SK-N-MC (cell line): ENCODE data around the gene LRRN2.

Source experiments
- DNase-seq: peaks from one replicate; pipeline ENCODE4 v3.0.0-alpha.2; 2011; ENCODE audit warnings: low read depth, low spot score
- H3K27ac ChIP-seq: fragments of 200-600 bp; sonication (generic); 2 replicates; pipeline ENCODE4 v1.5.1; 2016; ENCODE audit warnings: mixed run types
- H3K36me3 ChIP-seq: fragments of 200-600 bp; sonication (generic); 2 replicates; pipeline ENCODE4 v1.6.1; 2017; ENCODE audit warnings: antibody characterized with exemption, low read length, mixed read lengths; ENCODE audit not compliant: insufficient read depth
- H3K4me3 ChIP-seq: fragments of 200-600 bp; sonication (generic); 2 replicates; pipeline ENCODE4 v1.5.1; 2016
- H3K9ac ChIP-seq: fragments of 200-600 bp; sonication (generic); 2 replicates; pipeline ENCODE4 v1.8.0; 2017; ENCODE audit warnings: mixed run types, mixed read lengths; ENCODE audit not compliant: insufficient read length
- H3K9me3 ChIP-seq: fragments of 200-600 bp; sonication (generic); 2 replicates; pipeline ENCODE4 v1.6.1; 2017; ENCODE audit warnings: low read depth, mild to moderate bottlenecking, antibody characterized with exemption, low read length, moderate library complexity, mixed read lengths
- EZH2 ChIP-seq: fragments of 200-600 bp; sonication (generic); IDR thresholded peaks from one replicate; pipeline ENCODE4 v1.6.1; 2017; ENCODE audit warnings: antibody characterized with exemption
- FOXP2 ChIP-seq: optimal IDR thresholded peaks from 2 replicates; pipeline ENCODE3; 2011; ENCODE audit warnings: mild to moderate bottlenecking, moderate library complexity; ENCODE audit not compliant: insufficient read depth; ENCODE audit errors: extremely low read length, control extremely low read depth
- POLR2AphosphoS5 ChIP-seq: IDR thresholded peaks from 2 replicates; pipeline ENCODE4 v1.6.1; 2012; ENCODE audit warnings: mild to moderate bottlenecking, low read depth, low read length, borderline replicate concordance

The LRRN2 gene

GRCh38 chr1:204676043-204676442 lies 9.5 kb downstream of the LRRN2 start:
- TF ChIP-seq POLR2AphosphoS5 = no peak
- no peak for TF ChIP-seq FOXP2
- TF ChIP-seq EZH2 = no peak
- no peak overlapping the region for H3K9ac ChIP-seq
- H3K36me3 ChIP-seq = no peaks in the 10 kb centered on the region
- DNase-seq = no peak
- H3K4me3 ChIP-seq = no peak overlapping the region
- no peak overlapping the region for H3K27ac ChIP-seq
- no peaks in the 10 kb centered on the region for H3K9me3 ChIP-seq

DNA sequence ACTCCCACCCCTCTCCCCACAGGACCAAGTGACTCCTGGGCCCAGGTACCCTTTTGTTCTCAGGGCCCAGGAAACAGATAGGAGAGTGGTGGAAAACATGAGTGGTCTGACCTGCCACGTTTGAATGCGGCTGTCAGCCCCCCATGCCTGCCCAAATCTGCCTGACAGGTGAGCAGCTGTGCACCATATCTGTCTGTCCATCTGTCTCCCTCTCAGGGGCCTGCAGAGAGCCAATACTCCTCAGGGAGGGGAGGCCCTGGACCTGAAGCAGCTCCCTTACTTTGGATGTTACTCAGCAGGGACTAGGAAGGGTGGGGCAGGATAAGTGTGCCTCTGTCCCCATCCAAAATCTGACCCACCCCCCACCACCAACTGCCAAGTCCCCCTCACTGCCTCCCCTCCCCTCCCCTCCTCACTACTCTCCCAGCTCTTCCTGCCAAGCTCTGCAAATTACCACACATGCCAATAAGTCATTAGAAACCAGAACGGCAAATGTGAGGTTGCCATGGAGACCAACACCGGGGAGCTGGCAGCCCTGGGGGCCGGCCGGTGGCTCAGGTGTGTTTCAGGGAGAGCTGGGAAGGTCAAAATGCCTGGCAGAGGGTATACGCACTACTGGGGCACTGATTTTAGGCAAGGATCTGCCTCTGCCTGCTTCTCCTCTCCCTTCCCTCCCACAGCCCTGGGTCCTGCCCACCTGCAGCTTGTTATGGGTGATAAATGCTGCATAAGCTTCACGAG lies 11.5 kb downstream of the LRRN2 start:
- no peak overlapping the region for H3K4me3 ChIP-seq
- no peak overlapping the region for H3K9ac ChIP-seq
- DNase-seq = no peak
- no peak overlapping the region for H3K27ac ChIP-seq
- no peaks in the 10 kb centered on the region for H3K9me3 ChIP-seq
- H3K36me3 ChIP-seq = no peaks in the 10 kb centered on the region
- no peak for TF ChIP-seq POLR2AphosphoS5
- TF ChIP-seq FOXP2 = no peak
- no peak for TF ChIP-seq EZH2

DNA sequence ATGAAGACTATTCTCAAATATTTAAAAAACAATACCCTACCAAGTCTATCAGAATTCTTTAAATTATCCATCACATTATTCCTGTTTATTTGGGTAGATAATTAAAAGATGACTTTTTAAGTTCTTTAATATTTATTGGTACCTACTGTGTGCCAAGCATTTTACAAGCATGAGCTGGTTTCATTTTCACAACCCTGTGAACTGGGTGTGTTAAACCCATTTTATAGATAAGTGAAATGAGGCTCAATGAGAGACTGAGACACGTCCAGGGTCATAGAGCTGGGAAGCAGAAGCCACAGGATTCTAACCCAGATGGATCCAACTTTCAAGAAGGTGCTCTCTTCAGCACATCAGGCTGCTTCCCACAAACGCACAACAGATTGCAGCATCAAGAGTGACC lies 12.3 kb downstream of the LRRN2 start:
- no peak for DNase-seq
- Histone ChIP-seq H3K4me3 (no peak overlapping the region), H3K27ac (no peak overlapping the region), H3K9ac (no peak overlapping the region), H3K36me3 (no peaks in the 10 kb centered on the region), H3K9me3 (no peaks in the 10 kb centered on the region)
- TF ChIP-seq FOXP2 (no peak), POLR2AphosphoS5 (no peak), EZH2 (no peak)

DNA sequence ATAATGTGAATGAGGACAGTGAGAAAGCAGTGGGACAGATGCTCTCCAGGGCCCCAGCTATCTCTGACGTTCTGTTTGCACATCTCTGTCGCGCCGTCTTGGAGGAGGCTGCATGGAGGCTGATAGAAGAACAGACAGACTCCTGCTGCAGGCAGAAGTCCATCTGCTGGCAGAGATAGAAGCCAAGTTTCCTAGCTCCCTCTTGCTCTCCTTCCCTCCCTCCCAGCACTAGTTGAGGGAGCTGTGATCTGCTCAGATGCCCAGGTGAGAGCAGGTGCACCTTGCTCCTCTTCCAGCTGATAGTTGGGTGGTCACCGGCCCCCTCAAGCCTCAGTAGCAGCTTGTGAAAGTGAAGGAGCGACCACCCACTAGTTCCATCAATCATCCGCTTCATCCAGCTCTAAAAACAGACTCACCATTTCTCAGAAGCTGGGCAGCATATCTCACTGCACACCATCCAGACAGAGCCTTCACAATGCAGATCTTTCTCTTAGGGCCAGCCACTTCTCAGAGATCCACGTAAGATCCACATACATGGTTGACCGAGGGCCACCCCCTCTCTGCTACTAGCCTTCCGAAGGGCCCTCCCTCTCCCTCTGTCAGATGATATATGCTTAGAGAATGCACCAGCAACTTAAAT lies 12.9 kb downstream of the LRRN2 start:
- DNase-seq = no peak
- TF ChIP-seq EZH2 (no peak), FOXP2 (no peak), POLR2AphosphoS5 (no peak)

DNA sequence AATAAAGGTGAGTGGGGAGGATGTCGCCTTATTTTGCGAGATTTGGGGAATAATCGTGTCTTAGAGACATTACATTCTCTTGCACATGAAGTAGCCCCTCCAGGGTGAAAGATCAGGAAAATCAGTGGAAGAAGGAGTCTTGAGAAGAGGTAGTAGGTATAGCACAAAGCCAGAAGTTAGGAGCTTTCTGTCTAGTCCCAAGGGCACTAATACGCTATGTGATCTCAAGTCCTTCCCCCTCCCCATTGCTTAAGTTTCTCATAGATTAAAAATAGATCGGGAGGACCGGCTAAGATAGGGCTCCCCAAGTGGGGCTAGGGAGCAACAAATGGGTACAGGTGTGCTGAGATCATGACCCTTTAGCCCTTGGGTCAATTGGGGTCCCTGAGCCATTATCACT lies 13.5 kb downstream of the LRRN2 start:
- Histone ChIP-seq H3K36me3 (no peaks in the 10 kb centered on the region), H3K9ac (no peak overlapping the region), H3K4me3 (no peak overlapping the region), H3K9me3 (no peaks in the 10 kb centered on the region), H3K27ac (no peak overlapping the region)
- DNase-seq = no peak
- no peak for TF ChIP-seq FOXP2
- no peak for TF ChIP-seq POLR2AphosphoS5
- TF ChIP-seq EZH2 = no peak

More for the DNA sequence above, 12.9 kb downstream of the LRRN2 start:
- no peaks in the 10 kb centered on the region for H3K36me3 ChIP-seq
- no peak overlapping the region for H3K9ac ChIP-seq
- no peak overlapping the region for H3K27ac ChIP-seq
- no peak overlapping the region for H3K4me3 ChIP-seq
- no peaks in the 10 kb centered on the region for H3K9me3 ChIP-seq

DNA sequence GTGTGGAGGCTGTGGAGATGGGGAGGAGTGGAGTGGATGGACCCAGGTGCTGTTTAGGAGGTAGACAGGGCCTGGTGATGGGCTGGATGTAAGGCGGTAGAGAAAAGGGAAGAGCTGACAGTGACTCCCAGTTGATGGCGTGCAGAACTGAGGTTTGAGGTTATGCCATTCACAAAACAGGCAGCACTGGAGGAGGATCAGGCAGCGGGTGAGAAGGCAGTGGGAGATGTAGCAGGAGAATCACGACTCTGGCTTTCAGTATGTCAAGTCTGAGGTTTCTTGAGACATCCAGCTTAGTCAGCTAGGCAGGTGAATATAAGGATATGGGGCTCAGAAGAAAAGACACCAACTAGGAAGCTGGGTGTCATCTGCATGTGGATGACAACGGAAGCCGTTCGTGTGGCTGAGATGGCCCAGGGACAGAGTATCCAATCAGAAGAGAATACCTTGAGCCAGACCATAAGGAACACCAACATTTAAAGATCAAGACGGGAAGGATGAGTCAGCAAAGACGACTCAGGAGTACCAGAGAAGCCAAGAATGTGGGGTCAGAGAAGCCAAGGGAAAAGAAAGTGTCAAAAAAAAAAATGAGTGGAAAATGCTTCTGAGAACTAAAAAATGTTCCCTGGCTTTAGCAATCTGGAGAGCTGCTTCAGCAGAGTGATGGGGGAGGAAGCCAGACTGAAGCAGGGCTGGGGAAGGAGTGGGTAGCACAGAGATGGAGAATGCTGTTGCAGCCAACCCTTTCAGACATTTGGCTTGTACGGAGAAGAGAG lies 15.2 kb downstream of the LRRN2 start:
- TF ChIP-seq EZH2 = no peak
- no peak for TF ChIP-seq FOXP2
- no peak for TF ChIP-seq POLR2AphosphoS5
- Histone ChIP-seq H3K4me3 (no peak overlapping the region), H3K9me3 (no peaks in the 10 kb centered on the region), H3K36me3 (no peaks in the 10 kb centered on the region), H3K9ac (no peak overlapping the region), H3K27ac (no peak overlapping the region)
- DNase-seq = no peak

DNA sequence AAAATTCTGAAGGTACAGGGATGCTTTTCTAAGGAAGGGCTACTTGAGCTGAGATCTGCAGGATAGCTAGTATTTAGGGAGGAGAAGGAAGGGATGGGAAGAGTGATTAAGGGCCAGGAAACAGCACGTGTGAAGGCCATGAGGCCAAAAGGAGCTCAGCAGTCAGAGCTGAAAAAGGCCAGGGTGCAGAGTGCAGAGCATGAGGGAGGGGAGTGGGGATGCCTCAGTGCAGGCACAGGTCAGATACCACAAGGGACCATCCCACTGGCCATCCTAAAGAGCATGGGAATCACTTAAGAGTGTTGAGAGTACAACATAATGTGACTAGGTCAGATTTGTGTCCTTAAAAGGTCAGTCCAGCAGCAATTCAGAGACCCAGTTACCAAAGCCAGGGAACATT lies 16.0 kb downstream of the LRRN2 start:
- Histone ChIP-seq H3K9ac (no peak overlapping the region), H3K36me3 (no peaks in the 10 kb centered on the region), H3K27ac (no peak overlapping the region), H3K4me3 (no peak overlapping the region), H3K9me3 (no peaks in the 10 kb centered on the region)
- TF ChIP-seq FOXP2 (no peak), POLR2AphosphoS5 (no peak), EZH2 (no peak)
- no peak for DNase-seq

DNA sequence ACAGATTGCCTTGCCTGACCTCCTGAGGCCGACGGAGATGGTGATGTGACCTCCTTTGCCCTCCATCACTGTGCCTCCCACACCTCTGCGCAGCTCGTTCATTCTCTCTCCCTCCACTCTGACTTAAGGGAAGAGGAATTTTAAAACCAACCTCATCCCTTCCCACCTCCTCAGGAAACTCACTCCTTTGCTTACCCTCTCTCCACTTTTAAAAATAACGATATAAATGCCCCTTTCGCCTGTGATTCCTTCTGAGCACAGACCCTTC lies 21.2 kb downstream of the LRRN2 start:
- no peak overlapping the region for H3K27ac ChIP-seq
- H3K36me3 ChIP-seq = no peaks in the 10 kb centered on the region
- no peak for DNase-seq
- TF ChIP-seq FOXP2 = no peak
- TF ChIP-seq POLR2AphosphoS5 = no peak
- TF ChIP-seq EZH2 = no peak
- no peak overlapping the region for H3K4me3 ChIP-seq
- no peak overlapping the region for H3K9ac ChIP-seq
- no peaks in the 10 kb centered on the region for H3K9me3 ChIP-seq
